ENCODE results near the gene EREG. TPM values are rescaled to one million over a fixed set of nuclear protein-coding genes. Genes with fewer than 3 reads are reported as not detected.

The EREG gene
- 0.61 and 10.9 TPM in 2 replicates for total RNA-seq

GRCh38 chr4:74364652-74365491 is at the start of gene EREG:
Gene EREG (plus strand): TSS chr4:74365145. CDS start chr4:74365309, 164 bp downstream.

Other genes starting within 250 kb of the EREG start
- gene MTHFD2L, start 207.0 kb upstream of the EREG start, total RNA-seq = 21.9 and 32.0 TPM in 2 replicates
- gene EPGN, start 56.7 kb upstream of the EREG start, total RNA-seq = 0.49 TPM in 1 of 2 replicates, not detected in the other
- 0.32 and 0.49 TPM in 2 replicates for gene AREG, start 80.0 kb downstream of the EREG start, total RNA-seq